Measurements from ENCODE around the gene TFAP2A.

Gene TFAP2A

GRCh38 chr6:10412461-10413261 lies 2.2 kb downstream of the TFAP2A start:
- peak; percentile 68 for DNase-seq

DNA sequence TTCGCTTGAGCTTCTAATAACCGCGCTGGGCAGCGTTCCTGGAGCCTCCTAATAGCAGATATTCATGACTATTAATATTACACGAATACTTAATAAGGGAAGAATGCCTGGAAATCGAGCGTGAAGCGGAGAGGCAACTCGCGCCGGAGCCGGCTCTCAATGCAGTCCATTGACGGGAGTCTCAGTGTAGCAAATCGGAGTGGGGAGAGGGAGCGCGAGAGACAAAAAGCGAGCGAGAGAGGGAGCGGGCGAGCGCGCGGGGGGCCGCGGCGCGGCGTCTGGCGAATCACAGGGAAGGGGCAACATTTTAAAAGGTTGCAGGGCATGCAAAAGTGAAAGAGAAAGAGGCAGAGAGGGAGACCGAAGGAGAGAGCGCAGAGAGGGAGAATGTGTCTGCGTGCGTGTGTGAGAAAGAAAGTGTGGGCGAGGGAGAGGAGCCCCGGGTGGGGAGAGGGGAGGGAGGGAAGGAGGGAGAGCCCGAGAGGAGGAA lies 2.9 kb downstream of the TFAP2A start:
- DNase-seq, result no peak

DNA sequence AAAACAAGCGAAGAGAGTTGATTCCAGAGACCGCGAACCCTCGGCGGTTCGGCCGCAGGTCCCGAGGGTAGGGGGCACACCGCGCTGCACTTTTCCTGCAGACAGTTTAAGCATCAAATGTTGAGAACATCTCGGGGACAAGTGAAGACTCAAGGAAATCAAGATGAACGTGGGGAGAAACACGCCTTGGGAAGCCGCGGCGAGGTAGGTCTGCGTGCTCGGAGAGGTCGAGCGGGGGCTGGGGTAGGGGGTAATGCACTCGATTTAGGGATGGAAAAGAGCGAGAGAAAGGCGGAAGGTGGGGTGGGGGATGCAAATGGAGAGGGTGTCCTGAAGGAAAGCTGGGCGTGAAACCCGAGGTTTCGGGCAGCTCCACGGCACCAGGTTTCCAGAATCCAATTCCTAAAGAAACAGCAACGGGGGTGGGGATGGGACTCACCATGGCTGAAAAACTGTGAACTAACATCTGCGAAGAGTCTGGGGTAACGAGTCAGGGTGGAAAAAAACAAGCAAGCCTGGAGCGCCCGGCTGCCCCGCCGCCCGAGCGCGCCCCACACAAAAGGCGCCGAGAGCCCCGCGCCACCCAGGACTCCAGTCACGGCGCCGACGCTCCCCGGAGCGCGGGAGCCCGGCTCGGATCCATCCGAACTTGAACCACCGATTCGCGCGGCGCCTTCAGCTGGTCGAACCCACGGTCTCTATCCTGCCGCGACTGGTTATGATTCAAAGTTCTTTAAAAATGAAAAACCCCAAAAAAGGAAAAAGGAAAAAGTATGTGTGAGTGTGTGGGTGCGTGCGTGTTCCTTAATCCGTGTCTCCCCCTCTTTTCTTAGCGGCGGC lies 3.5 kb downstream of the TFAP2A start:
- no peak for DNase-seq

DNA sequence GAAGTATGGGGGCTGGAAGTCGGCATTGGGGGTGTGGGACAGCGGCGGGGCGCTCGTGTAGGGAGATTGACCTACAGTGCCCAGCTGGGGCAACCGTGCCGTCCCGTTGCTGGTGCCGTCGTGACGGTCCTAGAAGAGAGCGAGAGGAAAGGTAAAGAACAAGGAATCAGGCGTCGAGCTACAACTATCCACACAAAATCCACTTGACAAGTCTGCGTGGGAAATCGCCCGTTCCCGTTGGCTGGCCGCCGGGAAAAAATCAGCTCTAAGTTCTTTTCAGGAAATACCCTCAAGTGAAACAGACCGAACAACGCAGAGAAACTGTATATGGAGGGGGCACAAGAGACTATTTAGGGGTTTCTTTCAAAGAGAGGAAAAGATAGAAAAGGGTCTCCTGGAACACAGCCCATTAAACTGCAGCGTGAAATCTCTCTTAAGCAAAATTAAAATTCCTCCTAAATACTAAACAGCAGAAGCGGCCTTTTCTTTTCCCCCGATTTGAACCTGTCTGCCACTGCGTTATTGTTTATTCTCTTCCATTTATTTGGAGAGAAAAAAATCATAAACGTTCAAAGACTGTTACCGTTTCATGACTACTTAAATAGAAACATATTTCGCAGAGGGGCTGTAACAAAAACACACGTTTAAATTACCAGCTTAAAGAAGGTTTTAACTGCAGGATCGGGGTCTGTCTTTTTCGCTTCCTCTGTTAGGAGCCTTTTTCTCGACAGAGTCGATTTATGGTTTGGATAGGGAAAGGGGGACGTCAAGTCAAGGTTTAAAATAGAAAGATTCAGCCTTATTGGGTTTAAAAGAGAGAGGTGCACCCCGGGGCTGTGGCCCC lies 4.4 kb downstream of the TFAP2A start:
- no peak for DNase-seq

DNA sequence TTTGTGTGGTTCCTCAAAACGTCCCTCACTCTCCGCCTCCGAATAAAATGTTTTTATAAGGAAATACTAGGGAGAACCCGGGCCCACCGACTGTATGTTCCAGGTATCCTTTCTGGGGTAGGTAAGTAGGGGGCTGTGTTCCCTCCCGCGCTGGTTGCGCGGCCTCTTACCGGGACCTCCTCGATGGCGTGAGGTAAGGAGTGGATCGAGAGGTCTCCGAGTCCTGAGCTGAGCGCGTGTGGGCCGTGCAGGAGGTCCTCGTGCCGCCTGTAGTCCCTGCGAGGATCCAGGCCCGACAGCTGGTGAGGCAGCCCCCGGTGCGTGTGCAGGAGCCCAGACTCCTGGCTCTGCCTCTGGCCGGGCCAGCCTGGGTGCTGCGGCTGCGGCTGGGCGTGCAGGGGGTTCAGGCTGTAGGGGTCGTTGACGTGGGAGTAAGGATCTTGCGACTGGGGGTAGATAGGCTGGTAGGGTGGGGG lies 5.1 kb downstream of the TFAP2A start:
- DNase-seq, result no peak

GRCh38 chr6:10409233-10409721 lies 5.6 kb downstream of the TFAP2A start:
- no peak for DNase-seq

DNA sequence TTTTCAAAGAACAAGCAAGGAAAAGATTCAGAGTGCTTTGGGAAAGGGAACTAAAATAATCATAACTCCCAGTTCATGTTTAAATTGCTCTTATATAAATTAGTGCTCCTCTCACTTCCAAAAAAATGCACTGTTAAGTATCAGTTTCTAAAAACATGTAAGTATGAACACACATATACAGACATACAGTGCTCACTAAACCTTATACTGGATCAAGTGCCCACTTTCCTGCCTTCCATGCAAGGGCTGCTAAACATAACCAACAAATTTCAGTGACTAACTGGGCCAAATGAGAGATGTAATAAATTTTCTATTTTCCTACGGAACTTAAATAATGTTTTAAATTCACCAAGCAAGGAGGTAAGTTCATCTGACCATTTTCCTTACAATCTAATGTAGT lies 6.4 kb downstream of the TFAP2A start:
- no peak for DNase-seq

DNA sequence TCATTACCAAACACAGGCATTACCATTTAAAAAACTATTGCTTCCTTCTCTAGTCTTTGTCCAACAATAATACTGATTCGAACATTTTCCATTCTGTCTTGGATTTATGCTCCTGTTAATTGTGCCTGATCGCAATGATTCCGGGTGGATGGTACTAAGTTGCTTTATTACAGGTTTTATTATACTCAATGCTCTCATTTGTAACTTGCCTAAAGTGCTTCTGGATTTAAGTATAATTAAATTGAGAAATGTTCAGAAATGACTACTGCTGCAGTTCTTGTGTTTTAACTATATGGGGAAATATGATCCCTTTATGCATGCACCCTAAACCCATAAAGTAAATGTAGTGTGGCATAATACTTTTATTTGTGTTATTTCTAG lies 7.2 kb downstream of the TFAP2A start:
- DNase-seq, result no peak

GRCh38 chr6:10407018-10407673 lies 7.7 kb downstream of the TFAP2A start:
- DNase-seq, result no peak

GRCh38 chr6:10406556-10406955 lies 8.3 kb downstream of the TFAP2A start:
- no peak for DNase-seq

- DNase-seq, result no peak
Measured at GRCh38 chr6:10405513-10405900, 9.4 kb downstream of the TFAP2A start.

DNA sequence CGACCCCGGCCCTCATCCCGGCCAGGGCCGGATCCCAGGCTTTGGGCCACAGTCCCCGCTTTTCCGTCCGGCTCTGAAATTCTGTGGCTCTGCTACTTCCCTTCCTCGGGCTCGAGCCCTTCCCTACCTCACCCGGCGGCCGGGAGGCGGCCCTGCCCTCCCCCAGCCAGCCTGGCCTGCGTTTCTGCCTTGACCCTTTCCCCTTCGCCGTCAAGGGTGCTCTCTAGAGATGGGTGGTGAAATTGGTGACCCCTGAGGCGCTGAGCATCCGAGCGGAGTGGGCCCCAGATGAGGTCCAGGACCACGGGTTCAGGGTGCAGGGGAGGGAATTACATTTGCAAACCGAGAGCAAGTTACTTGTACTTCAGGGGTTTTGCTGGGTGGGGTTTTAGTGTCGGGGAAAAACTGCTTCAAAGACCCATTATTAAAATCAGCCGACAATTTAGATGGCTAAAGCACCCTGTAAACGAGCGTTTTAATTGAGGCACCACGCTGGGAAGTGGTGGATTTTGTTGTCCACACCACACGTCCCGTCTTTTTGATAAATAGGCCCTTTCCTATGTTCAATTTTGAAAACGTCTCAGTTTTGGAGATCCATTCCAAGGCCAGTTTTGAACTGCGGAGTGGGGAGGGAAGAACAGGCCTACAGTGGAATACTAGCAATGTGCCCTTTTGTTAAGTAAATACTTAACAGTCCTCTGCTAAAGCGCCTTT lies 9.9 kb downstream of the TFAP2A start:
- no peak for DNase-seq

DNA sequence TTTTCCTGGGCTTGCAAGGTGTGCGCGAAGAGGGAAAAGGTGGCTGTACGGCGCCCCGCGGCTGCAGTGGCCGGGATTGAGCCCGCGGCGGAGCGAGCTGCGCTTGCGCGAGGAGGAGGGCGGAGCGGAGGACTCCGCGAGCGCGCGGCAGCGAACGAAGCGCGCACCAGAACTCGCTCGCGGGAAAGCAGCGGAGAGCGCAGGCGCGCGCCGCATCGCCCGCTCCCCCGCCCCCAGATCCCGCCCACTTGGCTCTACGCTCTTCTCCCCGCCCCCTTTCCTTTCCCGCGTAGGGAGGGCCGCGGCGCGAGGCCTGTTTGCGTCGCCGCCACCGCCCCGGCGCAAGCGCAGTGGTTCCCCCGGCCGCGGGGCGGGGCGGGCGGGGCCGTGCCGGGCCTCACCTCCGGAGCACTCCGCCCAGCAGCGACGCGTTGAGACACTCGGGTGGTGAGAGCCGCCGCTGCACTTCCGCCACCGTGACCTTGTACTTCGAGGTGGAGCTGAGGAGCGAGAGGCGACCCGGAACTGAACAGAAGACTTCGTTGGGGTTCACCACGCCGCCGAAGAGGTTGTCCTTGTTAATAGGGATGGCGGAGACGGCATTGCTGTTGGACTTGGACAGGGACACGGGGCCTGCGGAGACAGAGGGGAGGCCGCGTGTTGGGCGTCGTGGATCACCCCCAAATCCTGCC lies 10.6 kb downstream of the TFAP2A start:
- peak; percentile 85 for DNase-seq

DNA sequence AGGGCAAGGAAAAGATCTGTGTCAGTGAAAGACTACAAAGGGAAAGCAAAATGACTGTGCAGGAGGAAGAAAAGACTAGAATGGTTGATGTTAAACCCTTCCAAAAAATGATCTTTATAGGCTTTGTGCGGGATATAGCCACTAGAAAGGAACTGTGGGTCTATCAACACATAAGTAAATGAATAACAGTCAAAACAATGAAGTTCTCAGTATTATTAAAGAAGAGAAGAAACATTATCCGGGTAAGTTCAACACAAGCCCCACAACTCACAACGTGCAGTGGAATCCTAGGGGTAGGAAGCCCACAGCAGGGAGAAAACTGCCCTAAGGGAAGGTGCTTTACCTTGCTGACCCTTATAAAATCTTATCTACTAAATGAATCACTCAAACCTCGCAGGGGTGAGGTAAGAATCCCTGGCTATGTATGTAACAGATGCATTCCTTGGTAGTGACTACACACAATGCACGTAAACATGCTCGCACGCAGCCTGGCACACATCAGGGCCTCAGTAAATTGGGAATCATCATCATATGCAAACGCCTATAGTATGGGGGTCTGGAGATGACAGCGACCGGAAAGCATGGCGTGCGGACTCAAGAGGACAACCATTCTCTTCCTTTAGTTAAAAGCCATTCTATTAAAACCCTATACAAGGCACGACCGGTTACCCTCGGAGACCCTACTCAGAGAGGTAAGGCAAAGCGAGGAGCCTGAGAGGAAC lies 11.3 kb downstream of the TFAP2A start:
- no peak for DNase-seq

DNA sequence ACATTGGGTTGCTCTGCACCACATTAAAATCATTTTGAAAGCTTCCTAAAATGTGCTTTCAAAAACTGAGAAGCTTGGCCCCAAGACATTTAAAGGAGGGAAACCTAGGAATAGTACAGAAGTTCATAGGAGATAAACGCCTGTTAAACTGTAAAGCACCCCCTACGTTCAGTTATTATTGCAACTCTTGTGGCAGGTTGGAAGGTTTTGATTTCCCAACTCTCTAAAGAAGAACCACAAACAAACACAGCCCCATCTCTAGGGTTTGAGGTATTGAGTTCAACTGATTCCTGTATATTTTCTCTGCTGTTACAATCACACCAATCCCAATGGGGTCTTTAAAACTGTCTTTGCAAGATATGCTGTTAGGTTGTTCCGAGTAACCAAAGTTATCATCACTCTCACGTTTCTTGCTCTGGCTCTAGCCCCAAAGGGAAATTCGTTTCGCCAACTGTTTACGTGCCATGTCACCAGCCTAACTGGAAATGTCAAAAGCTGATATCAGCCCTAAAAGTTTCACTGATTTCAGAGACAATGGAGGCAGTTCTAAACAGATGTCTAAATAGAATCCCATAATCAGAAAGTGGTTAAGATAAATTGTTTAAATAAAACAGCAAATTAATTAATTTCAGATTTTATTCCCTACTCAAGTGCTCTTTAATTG lies 12.1 kb downstream of the TFAP2A start:
- no peak for DNase-seq

- DNase-seq, result no peak
Measured at GRCh38 chr6:10401632-10402223, 13.1 kb downstream of the TFAP2A start.

- no peak for DNase-seq
Measured at GRCh38 chr6:10401004-10401536, 13.8 kb downstream of the TFAP2A start.

DNA sequence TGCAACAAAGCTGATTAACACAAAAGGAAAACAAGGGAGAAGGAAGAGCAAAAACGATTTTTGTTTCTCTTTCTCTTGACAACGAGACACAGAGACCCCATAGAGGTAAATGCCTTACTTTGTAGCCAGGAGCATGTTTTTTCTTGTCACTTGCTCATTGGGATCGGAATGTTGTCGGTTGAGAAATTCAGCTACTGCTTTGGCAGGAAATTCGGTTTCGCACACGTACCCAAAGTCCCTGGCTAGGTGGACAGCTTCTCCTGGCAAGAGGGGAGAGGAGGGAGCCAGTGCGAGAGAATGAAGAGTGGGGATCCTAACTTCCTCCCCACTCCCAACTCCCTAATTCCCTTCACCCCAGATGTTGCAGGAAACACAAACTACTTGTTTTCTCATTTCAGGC lies 14.5 kb downstream of the TFAP2A start:
- no peak for DNase-seq

GRCh38 chr6:10399451-10399850 lies 15.4 kb downstream of the TFAP2A start:
- no peak for DNase-seq
